BJ (cell line): ENCODE results near the gene SNX30. TPM values are rescaled to one million over a fixed set of nuclear protein-coding genes. Genes with fewer than 3 reads are reported as not detected.

Experiments
- CTCF ChIA-PET: fragments of 350-600 bp; formaldehyde crosslinking; extraction: SDS; loops from one replicate; lab custom pipeline; 2021; ENCODE audit warnings: antibody characterized with exemption, inconsistent platforms; lab: Yijun Ruan, JAX
- POLR2A ChIA-PET: fragments of 300-600 bp; sonication (Branson Sonifier 250); formaldehyde crosslinking; extraction: SDS; loops from one replicate; lab custom pipeline; 2021; ENCODE audit warnings: antibody characterized with exemption; lab: Charles Lee
- DNase-seq: peaks from one replicate; pipeline ENCODE4 v3.0.0-alpha.2; 2011; ENCODE audit warnings: low read depth
- H3K27me3 ChIP-seq: 2 replicates; pipeline ENCODE4 v1.6.0; 2011; ENCODE audit warnings: low read length; ENCODE audit not compliant: control insufficient read depth, insufficient read depth
- H3K36me3 ChIP-seq: 2 replicates; pipeline ENCODE4 v1.5.1; 2011; ENCODE audit warnings: low read length; ENCODE audit not compliant: control insufficient read depth, insufficient read depth
- H3K4me3 ChIP-seq: 2 replicates; pipeline ENCODE4 v1.5.1; 2011; ENCODE audit warnings: low read depth, mild to moderate bottlenecking, control low read depth, low read length
- CTCF ChIP-seq: IDR thresholded peaks from 2 replicates; pipeline ENCODE4 v1.5.1; 2011; ENCODE audit warnings: low read depth, mild to moderate bottlenecking, control low read depth, inconsistent platforms, low read length, moderate library complexity; ENCODE audit not compliant: insufficient read depth
- polyA plus RNA-seq: library from polyadenylated mRNA; depleted of rRNA; stranded (reverse); fragments of >200 nt; gene quantifications from 2 replicates; pipeline ENCODE4 v1.2.3, GENCODE V29; 2011

The SNX30 gene
- polyA plus RNA-seq, 1 experiment: 6.1 TPM

GRCh38 chr9:112757282-112757883 is 6.8 kb downstream of the SNX30 start:
- TF ChIP-seq CTCF: no peak
- POLR2A ChIA-PET: no interaction called here
- Histone ChIP-seq H3K4me3 (no peak overlapping the region), H3K27me3 (no peaks in the 10 kb centered on the region), H3K36me3 (no peaks in the 10 kb centered on the region)
- DNase-seq: no peak
- CTCF ChIA-PET: no interaction called here

GRCh38 chr9:112757940-112758339 is 7.4 kb downstream of the SNX30 start:
- DNase-seq: no peak
- Histone ChIP-seq H3K4me3 (no peak overlapping the region), H3K36me3 (no peaks in the 10 kb centered on the region), H3K27me3 (no peaks in the 10 kb centered on the region)
- ChIA-PET POLR2A (no interaction called here), CTCF (no interaction called here)
- TF ChIP-seq CTCF: no peak

GRCh38 chr9:112760821-112761220 is 10.3 kb downstream of the SNX30 start:
- no peak for TF ChIP-seq CTCF
- H3K4me3 ChIP-seq: no peak overlapping the region
- CTCF ChIA-PET: no interaction called here
- no peaks in the 10 kb centered on the region for H3K36me3 ChIP-seq
- POLR2A ChIA-PET: no interaction called here
- no peak for DNase-seq
- H3K27me3 ChIP-seq: no peaks in the 10 kb centered on the region

DNA sequence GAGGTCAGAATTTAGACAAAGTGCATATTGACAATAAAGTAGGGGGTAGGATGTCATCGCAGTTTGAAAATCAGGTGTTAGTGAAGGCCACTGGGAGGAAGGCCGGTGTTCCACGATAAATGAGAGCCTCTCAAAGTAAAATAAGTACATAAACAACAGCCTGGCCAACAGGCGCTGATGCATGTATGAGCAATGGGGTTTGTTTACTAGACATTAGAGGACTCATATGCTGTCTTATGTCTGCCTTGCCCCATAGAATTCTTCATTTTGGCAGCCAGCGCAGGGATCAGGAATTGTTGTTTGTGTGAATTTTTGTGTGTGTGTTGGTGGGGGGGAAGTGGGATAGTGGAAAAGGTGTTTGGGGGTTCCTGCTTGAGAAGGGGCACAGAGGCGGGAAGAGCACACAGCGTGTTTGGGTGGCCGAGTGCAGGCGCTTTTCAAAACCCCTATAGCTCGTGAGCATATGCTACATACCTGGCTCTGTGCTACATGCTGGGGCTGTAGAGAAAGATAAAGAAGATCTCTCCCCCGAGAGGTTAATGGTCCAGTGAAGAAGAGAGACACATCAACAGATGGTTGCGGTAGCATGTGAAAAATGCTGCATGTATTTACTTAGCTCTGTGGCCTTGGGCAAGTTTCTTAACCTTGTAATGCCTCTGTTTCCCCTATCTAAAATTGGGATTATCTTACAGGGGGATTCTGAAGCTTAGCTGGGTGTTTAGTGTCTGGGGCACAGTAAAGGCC is 11.5 kb downstream of the SNX30 start:
- no peak for TF ChIP-seq CTCF
- ChIA-PET CTCF (no interaction called here), POLR2A (no interaction called here)
- no peak for DNase-seq
- Histone ChIP-seq H3K27me3 (no peaks in the 10 kb centered on the region), H3K4me3 (no peak overlapping the region), H3K36me3 (no peaks in the 10 kb centered on the region)

DNA sequence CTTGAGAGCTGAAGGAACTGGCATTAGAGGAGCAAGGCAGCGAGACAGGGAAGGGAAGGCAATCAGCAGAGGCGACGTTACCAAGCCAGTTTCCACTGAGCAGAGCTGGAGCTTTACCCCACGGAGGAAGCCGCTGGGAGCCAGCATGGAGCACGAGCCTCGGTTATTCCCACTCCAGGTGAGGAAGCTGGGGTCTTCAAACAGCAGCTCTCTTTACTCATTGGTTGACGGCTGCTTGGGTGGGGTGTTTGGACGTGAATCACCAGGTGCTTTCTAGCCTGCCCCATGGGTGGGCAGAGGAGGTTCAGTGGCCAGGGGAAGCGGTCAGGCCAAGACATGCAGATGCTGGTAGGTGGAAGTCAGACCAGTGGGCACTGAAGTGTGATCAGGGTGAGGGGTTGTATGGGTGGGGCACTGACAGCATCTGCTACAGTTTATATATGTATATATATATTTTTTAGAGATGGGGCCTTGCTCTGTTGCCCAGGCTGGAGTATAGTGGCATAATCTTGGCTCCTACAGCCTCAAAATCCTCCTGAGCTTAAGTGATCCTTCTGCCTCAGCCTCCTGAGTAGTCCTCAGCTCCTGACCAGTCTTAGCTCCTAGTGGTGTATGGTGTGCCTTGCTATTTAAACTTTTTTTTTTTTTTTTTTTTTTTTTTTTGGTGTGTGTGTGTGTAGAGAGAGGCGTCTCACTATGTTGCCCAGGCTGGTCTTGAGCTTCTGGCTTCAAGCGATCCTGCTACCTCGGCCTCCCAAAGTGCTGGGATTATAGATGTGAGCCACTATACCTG is 12.4 kb downstream of the SNX30 start:
- H3K4me3 ChIP-seq: no peak overlapping the region
- POLR2A ChIA-PET: no interaction called here
- H3K36me3 ChIP-seq: no peaks in the 10 kb centered on the region
- no peak for TF ChIP-seq CTCF
- DNase-seq: no peak
- CTCF ChIA-PET: interaction anchor here (0.6 kb wide), 1 partner anchor 64 kb away, joined by 3 read pairs; no protein-coding TSS in a partner anchor
- H3K27me3 ChIP-seq: no peaks in the 10 kb centered on the region
